ENCODE results near the gene ZDHHC24.

Gene ZDHHC24

DNA sequence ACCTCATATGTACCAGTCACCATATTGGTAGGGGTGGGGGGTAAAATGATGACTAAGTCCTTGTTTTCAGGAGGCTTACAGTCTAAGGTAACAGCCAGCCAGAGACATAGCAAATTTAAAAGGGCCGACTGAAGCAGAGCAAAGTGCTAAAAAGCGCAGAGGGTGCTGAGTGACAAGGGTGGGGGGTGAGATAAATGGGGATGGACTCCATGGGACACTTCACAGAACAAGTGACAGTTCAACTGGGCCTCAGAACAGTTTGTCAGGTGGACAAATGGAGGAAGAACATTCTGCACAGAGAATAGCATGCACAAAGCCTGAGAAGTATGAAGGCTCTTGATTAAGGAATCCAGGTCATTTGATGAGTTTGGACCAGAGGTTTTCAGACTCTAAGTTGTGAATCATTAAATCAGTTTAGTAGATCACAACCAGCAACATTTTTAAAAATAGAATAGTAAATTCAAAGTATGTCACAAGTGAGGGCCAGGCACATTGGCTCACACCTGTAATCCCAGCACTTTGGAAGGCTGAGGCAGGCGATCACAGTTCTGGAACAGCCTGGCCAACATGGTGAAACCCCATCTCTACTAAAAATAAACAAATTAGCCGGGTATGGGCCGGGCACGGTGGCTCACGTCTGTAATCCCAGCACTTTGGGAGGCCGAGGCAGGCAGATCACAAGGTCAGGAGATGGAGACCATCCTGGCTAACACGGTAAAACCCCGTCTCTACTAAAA, 21.4 kb downstream of the ZDHHC24 start:
- no peak for DNase-seq (ENCODE audit: low read depth, low spot score)
- TF ChIP-seq CTCF (IDR thresholded peaks at IDR 0.05; ENCODE audit: insufficient read depth, low read length, missing control alignments) = no peak
- CTCF ChIA-PET = no interaction called here
- POLR2A ChIA-PET = no interaction called here
- H3K4me3 ChIP-seq (ENCODE audit: low read depth, low read length) = no peak overlapping the region

- no peak for TF ChIP-seq CTCF (IDR thresholded peaks at IDR 0.05; ENCODE audit: insufficient read depth, low read length, missing control alignments)
- H3K4me3 ChIP-seq (ENCODE audit: low read depth, low read length) = no peak overlapping the region
- ChIA-PET POLR2A (no interaction called here), CTCF (no interaction called here)
- DNase-seq (ENCODE audit: low read depth, low spot score) = no peak
Measured at GRCh38 chr11:66523611-66524010, 22.2 kb downstream of the ZDHHC24 start.

DNA sequence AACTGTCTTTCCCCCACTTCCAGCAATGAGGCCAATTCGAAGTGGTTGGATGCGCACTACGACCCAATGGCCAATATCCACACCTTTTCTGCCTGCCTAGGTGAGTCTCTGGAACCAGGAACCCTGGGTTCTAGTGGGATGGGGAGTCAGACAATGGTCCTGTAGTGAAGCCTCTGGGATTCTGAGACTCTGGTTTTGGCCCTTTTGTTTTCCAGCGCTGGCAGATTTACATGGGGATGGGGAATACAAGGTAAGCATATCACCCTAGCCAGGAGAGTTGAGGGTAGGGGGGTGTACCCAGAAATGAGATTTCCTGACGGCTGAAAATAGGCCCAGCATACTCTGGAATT, 34.9 kb downstream of the ZDHHC24 start:
- no peak for DNase-seq (ENCODE audit: low read depth, low spot score)
- CTCF ChIA-PET = interaction anchor here (1.8 kb wide), 1 partner anchor 167 kb away, joined by 12 read pairs; the partner anchor contains the start of gene RBM4B
- POLR2A ChIA-PET = interaction anchor here (0.6 to 1.5 kb wide), 5 partner anchors 12 to 167 kb away, joined by 3 to 6 read pairs (median 3); partner anchors contain the start of genes DPP3, RBM4B and ZDHHC24

GRCh38 chr11:66510271-66510989, 35.4 kb downstream of the ZDHHC24 start, which contains the start of gene BBS1:
Gene BBS1, plus strand, starts transcription at chr11:66510635. Its CDS starts 25 bp downstream, at chr11:66510660.
- CTCF ChIA-PET = interaction anchor here (1.8 kb wide), 1 partner anchor 168 kb away, joined by 12 read pairs; the partner anchor contains the start of gene RBM4B
- TF ChIP-seq CTCF (IDR thresholded peaks at IDR 0.05; ENCODE audit: insufficient read depth, low read length, missing control alignments) = no peak
- POLR2A ChIA-PET = interaction anchor here (0.6 to 1.5 kb wide), 5 partner anchors 12 to 168 kb away, joined by 3 to 6 read pairs (median 3); partner anchors contain the start of genes DPP3, RBM4B and ZDHHC24
- DNase-seq (ENCODE audit: low read depth, low spot score) = peak; percentile 4
- peak within 1 kb of the TSS; percentile 87 for H3K4me3 ChIP-seq (ENCODE audit: low read depth, low read length)

More for the DNA sequence above, 34.9 kb downstream of the ZDHHC24 start:
- TF ChIP-seq CTCF (IDR thresholded peaks at IDR 0.05; ENCODE audit: insufficient read depth, low read length, missing control alignments) = no peak
- peak overlapping the region; percentile 87 for H3K4me3 ChIP-seq (ENCODE audit: low read depth, low read length)

- CTCF ChIA-PET = interaction anchor here (1.2 kb wide), 1 partner anchor 19 kb away, joined by 4 read pairs; no protein-coding TSS in a partner anchor
Measured at GRCh38 chr11:66509131-66509561, 36.7 kb downstream of the ZDHHC24 start.

More at GRCh38 chr11:66509131-66509561, 36.7 kb downstream of the ZDHHC24 start:
- POLR2A ChIA-PET = interaction anchor here (1.5 kb wide), 1 partner anchor 29 kb away, joined by 6 read pairs; the partner anchor contains the start of gene DPP3
- TF ChIP-seq CTCF (IDR thresholded peaks at IDR 0.05; ENCODE audit: insufficient read depth, low read length, missing control alignments) = no peak
- H3K4me3 ChIP-seq (ENCODE audit: low read depth, low read length) = no peak overlapping the region
- no peak for DNase-seq (ENCODE audit: low read depth, low spot score)

Measured in AG04449 (cell line).